Measurements from ENCODE around the gene OSBPL8.

- TF ChIP-seq EZH2 (IDR thresholded peaks at IDR 0.05) = no peak
- TF ChIP-seq POLR2AphosphoS5 (IDR thresholded peaks at IDR 0.05; ENCODE audit: borderline replicate concordance, low read depth, low read length) = no peak
- TF ChIP-seq FOXP2 (optimal IDR thresholded peaks at IDR 0.05; ENCODE audit: control extremely low read depth, extremely low read length, insufficient read depth) = no peak
Measured at GRCh38 chr12:76449583-76449982, 110.0 kb downstream of the OSBPL8 start.

Data from SK-N-MC (cell line).